H1 (cell line): ENCODE results near the gene RNF220. TPM values are rescaled to one million over a fixed set of nuclear protein-coding genes. Genes with fewer than 3 reads are reported as not detected.

Experiments used
- CTCF ChIA-PET: fragments of 300-600 bp; sonication (Branson Sonifier 250); formaldehyde crosslinking; loops from one replicate; lab custom pipeline; 2021; ENCODE audit not compliant: partially characterized antibody; lab: Charles Lee
- POLR2A ChIA-PET: fragments of 300-600 bp; sonication (Branson Sonifier 250); formaldehyde crosslinking; loops from one replicate; lab custom pipeline; 2021; ENCODE audit warnings: inconsistent platforms; ENCODE audit not compliant: partially characterized antibody; lab: Charles Lee
- DNase-seq, 2 experiments: peaks; one replicate each; pipeline versions ENCODE4 v3.0.0 to v3.0.0-alpha.2; 2010 to 2022; ENCODE audit warnings: low spot score in 2 of 2, low read depth in 1 of 2, mixed read lengths in 1 of 2
- FAIRE-seq: peaks from 2 replicates; lab custom pipeline; 2011; peaks lifted over from hg19 to GRCh38; lab: Jason Lieb, UNC
- H2AFZ ChIP-seq: 2 replicates; pipeline ENCODE4 v1.8.1; 2012; ENCODE audit warnings: low read length, inconsistent platforms
- H2AK5ac ChIP-seq: 2 replicates; pipeline ENCODE4 v1.6.1; 2013; ENCODE audit warnings: low read depth, low read length
- H2BK120ac ChIP-seq: replicated peaks from 2 replicates; pipeline ENCODE3; 2013; ENCODE audit warnings: low read depth, low read length, inconsistent platforms
- H2BK12ac ChIP-seq: 2 replicates; pipeline ENCODE4 v1.6.1; 2013; ENCODE audit warnings: low read depth, low read length
- H2BK15ac ChIP-seq: 2 replicates; pipeline ENCODE4 v1.6.1; 2013; ENCODE audit warnings: low read length
- H2BK20ac ChIP-seq: 2 replicates; pipeline ENCODE4 v1.6.1; 2013; ENCODE audit warnings: low read length
- H2BK5ac ChIP-seq: 2 replicates; pipeline ENCODE4 v1.6.1; 2013; ENCODE audit warnings: low read depth, low read length
- H3K14ac ChIP-seq: 2 replicates; pipeline ENCODE4 v1.6.1; 2013; ENCODE audit warnings: inconsistent platforms; ENCODE audit not compliant: insufficient read length
- H3K18ac ChIP-seq: 2 replicates; pipeline ENCODE4 v1.6.1; 2013; ENCODE audit warnings: low read length; ENCODE audit errors: extremely low read depth
- H3K23ac ChIP-seq: 2 replicates; pipeline ENCODE4 v1.6.1; 2013; ENCODE audit warnings: inconsistent platforms; ENCODE audit not compliant: insufficient read length
- H3K23me2 ChIP-seq: 2 replicates; pipeline ENCODE4 v1.6.1; 2013; ENCODE audit warnings: low read depth, low read length
- H3K27ac ChIP-seq: 2 replicates; pipeline ENCODE4 v1.6.1; 2011; ENCODE audit warnings: low read depth, low read length, inconsistent platforms
- H3K27me3 ChIP-seq, 4 experiments: replicated peaks in 1 of 4; 1 replicate in 1 of 4; 2 replicates in 3 of 4; pipeline versions ENCODE4 v1.6.1 to v1.8.1; 2011 to 2013; ENCODE audit warnings: low read length in 3 of 4, mild to moderate bottlenecking in 3 of 4, inconsistent platforms in 2 of 4, mixed read lengths in 2 of 4, moderate library complexity in 1 of 4; ENCODE audit not compliant: control insufficient read depth in 3 of 4, insufficient read depth in 3 of 4; ENCODE audit errors: extremely low read depth in 1 of 4
- H3K36me3 ChIP-seq, 4 experiments: 2 replicates each; pipeline versions ENCODE4 v1.6.1 to v1.8.1; 2011 to 2013; ENCODE audit warnings: mild to moderate bottlenecking in 4 of 4, low read length in 3 of 4, moderate library complexity in 2 of 4, control low read depth in 1 of 4, inconsistent platforms in 1 of 4; ENCODE audit not compliant: insufficient read depth in 4 of 4, control insufficient read depth in 2 of 4
- H3K4ac ChIP-seq: replicated peaks from 2 replicates; pipeline ENCODE3; 2013; ENCODE audit warnings: low read length, low read depth, mixed read lengths, inconsistent platforms; ENCODE audit not compliant: insufficient read length
- H3K4me1 ChIP-seq, 4 experiments: replicated peaks in 1 of 4; 1 replicate in 1 of 4; 2 replicates in 3 of 4; pipeline versions ENCODE4 v1.6.1 to v1.8.1; 2011 to 2013; ENCODE audit warnings: low read length in 3 of 4, inconsistent platforms in 2 of 4, mixed read lengths in 1 of 4; ENCODE audit not compliant: insufficient read depth in 4 of 4, control insufficient read depth in 3 of 4
- H3K4me2 ChIP-seq, 2 experiments: 2 replicates each; pipeline versions ENCODE4 v1.6.1 to v1.8.1; 2011 to 2013; ENCODE audit warnings: low read depth in 2 of 2, low read length in 2 of 2, control low read depth in 1 of 2, inconsistent platforms in 1 of 2, mild to moderate bottlenecking in 1 of 2; ENCODE audit not compliant: insufficient read depth in 1 of 2
- H3K4me3 ChIP-seq, 4 experiments: fragments of 200-600, 300-600 bp in 1 of 4; sonication (generic), shearing (Covaris generic), sonication (Bioruptor Twin) in 1 of 4; 2 replicates each; pipeline versions ENCODE4 v1.5.1 to v1.8.1; 2011 to 2016; ENCODE audit warnings: low read length in 4 of 4, low read depth in 3 of 4, control low read depth in 2 of 4, inconsistent platforms in 2 of 4, mild to moderate bottlenecking in 2 of 4, mixed read lengths in 1 of 4, moderate library complexity in 1 of 4; ENCODE audit not compliant: insufficient read depth in 2 of 4; ENCODE audit errors: extremely low read depth in 1 of 4
- H3K56ac ChIP-seq: replicated peaks from 2 replicates; pipeline ENCODE3; 2013; ENCODE audit warnings: low read depth, mild to moderate bottlenecking, mixed read lengths, low read length, inconsistent platforms; ENCODE audit not compliant: insufficient read length
- H3K79me1 ChIP-seq: 2 replicates; pipeline ENCODE4 v1.6.1; 2013; ENCODE audit warnings: low read depth, low read length, control low read depth
- H3K79me2 ChIP-seq, 2 experiments: 2 replicates each; pipeline versions ENCODE4 v1.6.1 to v1.8.1; 2012 to 2013; ENCODE audit warnings: low read length in 2 of 2, mild to moderate bottlenecking in 2 of 2, inconsistent platforms in 1 of 2; ENCODE audit not compliant: insufficient read depth in 2 of 2, control insufficient read depth in 1 of 2
- H3K9ac ChIP-seq, 4 experiments: replicated peaks in 1 of 4; 1 replicate in 1 of 4; 2 replicates in 3 of 4; pipeline versions ENCODE4 v1.6.1 to v1.8.1; 2011 to 2013; ENCODE audit warnings: low read depth in 3 of 4, low read length in 3 of 4, control low read depth in 2 of 4, mild to moderate bottlenecking in 2 of 4, moderate library complexity in 2 of 4, inconsistent platforms in 1 of 4; ENCODE audit errors: extremely low read depth in 1 of 4
- H3K9me3 ChIP-seq, 2 experiments: 2 replicates each; pipeline versions ENCODE4 v1.6.1 to v1.8.1; 2012 to 2013; ENCODE audit warnings: mild to moderate bottlenecking in 2 of 2, moderate library complexity in 2 of 2, control low read depth in 1 of 2, inconsistent platforms in 1 of 2, low read depth in 1 of 2, low read length in 1 of 2, mixed read lengths in 1 of 2; ENCODE audit not compliant: insufficient read depth in 2 of 2
- H4K20me1 ChIP-seq, 2 experiments: replicated peaks in 1 of 2; 2 replicates each; pipeline versions ENCODE3 to v1.8.1; 2011 to 2013; ENCODE audit warnings: inconsistent platforms in 2 of 2, low read length in 2 of 2, mild to moderate bottlenecking in 1 of 2; ENCODE audit not compliant: insufficient read depth in 2 of 2, control insufficient read depth in 1 of 2
- H4K5ac ChIP-seq: 2 replicates; pipeline ENCODE4 v1.6.1; 2013; ENCODE audit warnings: low read length, low read depth, mixed read lengths, inconsistent platforms; ENCODE audit not compliant: insufficient read length
- H4K8ac ChIP-seq: 2 replicates; pipeline ENCODE4 v1.8.0; 2013; ENCODE audit warnings: mild to moderate bottlenecking, moderate library complexity, low read length, inconsistent platforms; ENCODE audit not compliant: insufficient read depth; ENCODE audit errors: extremely low read depth
- H4K91ac ChIP-seq: replicated peaks from 2 replicates; pipeline ENCODE3; 2013; ENCODE audit warnings: low read length, mixed read lengths, inconsistent platforms; ENCODE audit not compliant: insufficient read length
- CBX5 ChIP-seq: fragments of 300-800, 300-1000 bp; sonication (generic); IDR thresholded peaks from 2 replicates; pipeline ENCODE4 v1.7.1; 2016; ENCODE audit warnings: antibody characterized with exemption, low read length, low read depth
- CTBP2 ChIP-seq: IDR thresholded peaks from 2 replicates; pipeline ENCODE4 v1.7.0; 2011; ENCODE audit warnings: borderline replicate concordance, mild to moderate bottlenecking, moderate library complexity, mixed read lengths, low read length; ENCODE audit not compliant: insufficient read depth, insufficient read length
- FOSL1 ChIP-seq: IDR thresholded peaks from 2 replicates; pipeline ENCODE4 v1.6.1; 2011; ENCODE audit warnings: mild to moderate bottlenecking, low read depth, low read length, moderate library complexity; ENCODE audit not compliant: insufficient read depth
- HDAC6 ChIP-seq: IDR thresholded peaks from one replicate; pipeline ENCODE4 v1.7.1; 2012; ENCODE audit warnings: low read depth, mild to moderate bottlenecking, inconsistent platforms, low read length, moderate library complexity
- JUND ChIP-seq: IDR thresholded peaks from 2 replicates; pipeline ENCODE4 v1.6.1; 2011; ENCODE audit warnings: mild to moderate bottlenecking, improper control_type of control experiment, low read length
- NANOG ChIP-seq: IDR thresholded peaks from 2 replicates; pipeline ENCODE4 v1.6.1; 2011; ENCODE audit warnings: low read length, low read depth, mild to moderate bottlenecking, inconsistent platforms; ENCODE audit not compliant: insufficient read depth, poor library complexity, severe bottlenecking
- RNF2 ChIP-seq: fragments of 200-900, 300-1000 bp; sonication (generic); IDR thresholded peaks from 2 replicates; pipeline ENCODE4 v1.7.1; 2016; ENCODE audit warnings: borderline replicate concordance, low read depth, mild to moderate bottlenecking, antibody characterized with exemption, low read length; ENCODE audit not compliant: poor library complexity, severe bottlenecking; ENCODE audit errors: missing control alignments
- SP1 ChIP-seq: IDR thresholded peaks from 2 replicates; pipeline ENCODE4 v1.6.1; 2011; ENCODE audit warnings: low read depth, low read length
- WGBS, 2 experiments: shearing (Covaris generic) in 1 of 2; methylation state at CpG; one replicate each; pipeline versions ENCODE4 v1.1.6 to v1.1.7; 2013 to 2015; ENCODE audit warnings: low lambda C conversion rate in 2 of 2, mixed read lengths in 2 of 2, inconsistent platforms in 1 of 2, low coverage in 1 of 2, missing lambda C conversion rate in 1 of 2; ENCODE audit not compliant: insufficient replicate concordance in 2 of 2, insufficient coverage in 1 of 2, insufficient read length in 1 of 2; ENCODE audit errors: extremely low coverage in 1 of 2, missing lambda C conversion rate in 1 of 2; 5-methylcytosine and 5-hydroxymethylcytosine counted together
- polyA plus RNA-seq, 7 experiments: library from polyadenylated mRNA; depleted of rRNA in 3 of 7; stranded (reverse) in 5 of 7; unstranded in 2 of 7; fragments of >200 nt in 5 of 7; fragments of 200-250 nt in 2 of 7; gene quantifications; 1 replicate in 5 of 7; 2 replicates in 1 of 7; 4 replicates in 1 of 7; pipeline versions ENCODE4 v1.2.1 to v1.2.3, GENCODE V29; 2011 to 2013; ENCODE audit warnings: missing spikeins in 2 of 7, mixed read lengths in 2 of 7
- total RNA-seq: library from RNA; stranded (reverse); fragmentation: NEBNext Ultra II Directional; extraction: Animal tissue kit (Norgen Biotek cat#: 25700); gene quantifications from 2 replicates; pipeline ENCODE4 v1.2.1, GENCODE V29; 2021
- TF ChIP-seq, protein P1 (sequence below): IDR thresholded peaks from 2 replicates; pipeline ENCODE4 v1.6.1; 2011; ENCODE audit warnings: low read length, improper control_type of control experiment

Gene RNF220
- total and polyA plus RNA-seq, 2 of the 8 experiments (the other 6 are each of a cell fraction or from before 2014, with no cell fraction given): 123 to 160 TPM

GRCh38 chr1:44635439-44635838 lies 230.4 kb downstream of the RNF220 start:
- ChIA-PET CTCF (interaction anchor here (2.3 to 15.0 kb wide), 5 partner anchors 9 to 26 kb away, joined by 6 to 197 read pairs (median 12); no protein-coding TSS in a partner anchor), POLR2A (interaction anchor here (0.9 to 30.8 kb wide), 7 partner anchors 7 to 397 kb away, joined by 3 to 633 read pairs (median 5); no protein-coding TSS in a partner anchor)
- Histone ChIP-seq H3K79me2 (peaks cover 3 to 26% of the 10 kb centered on the region in 2 experiments; a peak in 3 of 4 replicates), H2AFZ (no peak overlapping the region), H3K23me2 (no peaks in the 10 kb centered on the region; the same call in 1 of the 2 replicates), H3K4me3 (no peak overlapping the region), H3K9ac (no peak overlapping the region), H2BK120ac (no peak overlapping the region), H3K18ac (no peak overlapping the region), H3K27ac (no peak overlapping the region), H2BK12ac (no peak overlapping the region), H4K8ac (no peak overlapping the region), H4K20me1 (peaks cover 6 to 10% of the 10 kb centered on the region in 2 experiments), H2BK20ac (no peak overlapping the region), H2BK5ac (no peak overlapping the region), H4K5ac (no peak overlapping the region), H3K56ac (no peak overlapping the region), H3K9me3 (no peaks in the 10 kb centered on the region), H3K23ac (no peak overlapping the region), H3K4me2 (no peak overlapping the region), H2AK5ac (no peak overlapping the region), H3K27me3 (no peaks in the 10 kb centered on the region), H3K4ac (no peak overlapping the region), H3K36me3 (peaks cover 34 to 70% (median 56%) of the 10 kb centered on the region in 4 experiments), H3K79me1 (peaks cover 15% of the 10 kb centered on the region), H3K4me1 (peaks cover 0 to 11% (median 4%) of the 10 kb centered on the region in 4 experiments; a peak in 6 of 7 replicates), H3K14ac (no peak overlapping the region), H4K91ac (no peak overlapping the region), H2BK15ac (no peak overlapping the region)
- no peak for DNase-seq
- 91% methylated on average over 9 of the region's 9 CpGs; no CpG with 5 or more reads in 1 of the 2 experiments for WGBS, 2 experiments
- no peak for FAIRE-seq
- no peak for TF ChIP-seq CBX5
- TF ChIP-seq JUND: no peak
- no peak for TF ChIP-seq HDAC6
- TF ChIP-seq RNF2: no peak
- TF ChIP-seq, protein P1, sequence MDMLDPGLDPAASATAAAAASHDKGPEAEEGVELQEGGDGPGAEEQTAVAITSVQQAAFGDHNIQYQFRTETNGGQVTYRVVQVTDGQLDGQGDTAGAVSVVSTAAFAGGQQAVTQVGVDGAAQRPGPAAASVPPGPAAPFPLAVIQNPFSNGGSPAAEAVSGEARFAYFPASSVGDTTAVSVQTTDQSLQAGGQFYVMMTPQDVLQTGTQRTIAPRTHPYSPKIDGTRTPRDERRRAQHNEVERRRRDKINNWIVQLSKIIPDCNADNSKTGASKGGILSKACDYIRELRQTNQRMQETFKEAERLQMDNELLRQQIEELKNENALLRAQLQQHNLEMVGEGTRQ: no peak
- no peak for TF ChIP-seq SP1
- no peak for TF ChIP-seq CTBP2
- TF ChIP-seq NANOG: no peak
- no peak for TF ChIP-seq FOSL1
